GM23248 (cell line): ENCODE results near the gene TRAPPC12. TPM values are rescaled to one million over a fixed set of nuclear protein-coding genes. Genes with fewer than 3 reads are reported as not detected.
A peak's percentile ranks its signal among the peaks of the same experiment; 100 is the strongest.
"Not testable (repeated sequence)": the region's sequence is repeated elsewhere in the genome, so short reads cannot be mapped to it uniquely, and the experiment has no call there.

ENCODE experiments used
- DNase-seq: peaks from one replicate; pipeline ENCODE4 v3.0.0-alpha.2; 2015
- H2AFZ ChIP-seq: fragments of 200-600 bp; sonication (generic); 2 replicates; pipeline ENCODE4 v1.6.1; 2016; ENCODE audit warnings: antibody characterized with exemption
- H3F3A ChIP-seq: fragments of 200-600 bp; sonication (generic); 2 replicates; pipeline ENCODE4 v1.6.1; 2016; ENCODE audit warnings: mild to moderate bottlenecking, antibody characterized with exemption, mixed run types; ENCODE audit not compliant: insufficient read depth
- H3K27ac ChIP-seq: fragments of 200-600 bp; sonication (generic); 2 replicates; pipeline ENCODE4 v1.5.1; 2016; ENCODE audit warnings: mild to moderate bottlenecking
- H3K27me3 ChIP-seq: fragments of 200-600 bp; sonication (generic); replicated peaks from 2 replicates; pipeline ENCODE4 v1.6.1; 2016; ENCODE audit warnings: mild to moderate bottlenecking; ENCODE audit not compliant: insufficient read depth
- H3K36me3 ChIP-seq: fragments of 200-600 bp; sonication (generic); 2 replicates; pipeline ENCODE4 v1.6.1; 2016; ENCODE audit warnings: low read depth, mild to moderate bottlenecking
- H3K4me1 ChIP-seq: fragments of 200-600 bp; sonication (generic); 2 replicates; pipeline ENCODE4 v1.6.1; 2016; ENCODE audit warnings: mild to moderate bottlenecking; ENCODE audit not compliant: insufficient read depth
- H3K4me2 ChIP-seq: fragments of 200-600 bp; sonication (generic); one replicate; pipeline ENCODE4 v1.6.1; 2016; ENCODE audit warnings: mild to moderate bottlenecking; ENCODE audit not compliant: unreplicated experiment
- H3K4me3 ChIP-seq: fragments of 200-600 bp; sonication (generic); 2 replicates; pipeline ENCODE4 v1.5.1; 2016; ENCODE audit warnings: mild to moderate bottlenecking
- H3K79me2 ChIP-seq: fragments of 200-600 bp; sonication (generic); 2 replicates; pipeline ENCODE4 v1.6.1; 2016; ENCODE audit warnings: mild to moderate bottlenecking; ENCODE audit not compliant: insufficient read depth
- H3K9ac ChIP-seq: fragments of 200-600 bp; sonication (generic); 2 replicates; pipeline ENCODE4 v1.6.1; 2016; ENCODE audit warnings: mild to moderate bottlenecking
- H3K9me2 ChIP-seq: fragments of 200-600 bp; sonication (generic); 2 replicates; pipeline ENCODE4 v1.6.1; 2016; ENCODE audit warnings: mixed run types, mild to moderate bottlenecking, moderate library complexity; ENCODE audit not compliant: insufficient read depth
- H3K9me3 ChIP-seq: fragments of 200-600 bp; sonication (generic); one replicate; pipeline ENCODE4 v1.6.1; 2017; ENCODE audit warnings: low read depth
- H4K20me1 ChIP-seq: fragments of 200-600 bp; sonication (generic); 2 replicates; pipeline ENCODE4 v1.6.0; 2016; ENCODE audit not compliant: insufficient read depth
- EZH2 ChIP-seq: fragments of 200-600 bp; sonication (generic); IDR thresholded peaks from 2 replicates; pipeline ENCODE4 v1.6.1; 2018; ENCODE audit warnings: antibody characterized with exemption, mild to moderate bottlenecking; ENCODE audit not compliant: insufficient read depth, poor library complexity, severe bottlenecking
- EZH2phosphoT487 ChIP-seq: fragments of 200-600 bp; sonication (generic); IDR thresholded peaks from 2 replicates; pipeline ENCODE4 v1.6.1; 2018; ENCODE audit warnings: antibody characterized with exemption, moderate library complexity, mild to moderate bottlenecking, low read depth; ENCODE audit not compliant: insufficient read depth
- WGBS, 2 experiments: methylation state at CpG; one replicate each; pipeline ENCODE4 v1.1.6; 2015 to 2017; ENCODE audit warnings: low lambda C conversion rate in 2 of 2, low coverage in 1 of 2; ENCODE audit errors: missing lambda C conversion rate in 2 of 2; 5-methylcytosine and 5-hydroxymethylcytosine counted together
- in situ Hi-C: fragments of 300-500 bp; cut with MboI; formaldehyde crosslinking; loops from 2 replicates; pipeline ENCODE4 v1.15.0; 2020
- polyA plus RNA-seq: library from polyadenylated mRNA; unstranded; fragments of >200 nt; fragmentation: Nextera tagmentation; extraction: Ambion mirVana; gene quantifications from 2 replicates; pipeline ENCODE4 v1.2.1, GENCODE V29; 2016
- total RNA-seq: library from RNA; depleted of rRNA; stranded (reverse); fragments of >200 nt; shearing (Covaris generic); gene quantifications from 2 replicates; pipeline ENCODE4 v1.2.3, GENCODE V29; 2014

Gene TRAPPC12
- total and polyA plus RNA-seq, 2 experiments from 2014 or later = 29.3 to 48.1 TPM

DNA sequence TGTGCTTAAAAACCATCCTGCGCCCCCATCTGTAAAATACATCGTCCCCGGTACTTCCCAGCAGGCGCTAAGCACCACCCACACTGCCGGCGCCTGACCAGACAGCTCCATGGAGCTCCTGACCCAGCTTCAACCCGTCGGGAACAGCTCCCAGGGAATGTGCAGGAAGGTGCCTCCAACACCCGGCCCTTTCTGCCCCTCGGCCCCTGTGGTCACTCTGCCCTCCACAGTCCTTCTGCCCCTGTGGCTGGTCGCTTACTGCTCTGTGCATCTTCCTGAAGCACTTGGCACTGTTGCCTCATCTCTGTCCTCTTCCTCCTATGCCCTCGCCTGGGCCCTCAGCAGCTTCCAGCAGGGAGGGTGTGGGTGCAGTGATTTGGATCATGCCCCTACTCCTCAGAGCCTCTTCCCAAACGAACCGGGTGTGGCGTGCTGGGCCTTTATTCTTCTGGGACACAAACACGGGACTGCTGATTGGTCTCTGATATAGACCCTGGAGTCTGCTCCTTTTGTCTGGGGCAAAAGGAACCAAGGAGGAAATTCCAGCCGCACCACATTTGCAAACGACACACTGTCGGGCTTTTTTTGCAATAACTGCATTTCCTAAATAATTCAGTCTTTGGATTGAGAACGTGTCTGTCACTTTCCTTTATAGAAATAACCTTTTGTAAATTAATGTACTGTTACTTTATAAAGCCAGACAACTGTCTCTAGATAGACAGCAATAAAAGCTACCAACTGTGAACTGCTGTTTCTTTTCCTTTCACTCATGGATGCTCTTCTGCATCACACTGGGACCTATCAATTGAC is 73.9 kb downstream of the TRAPPC12 start:
- Histone ChIP-seq H3K79me2 (0 out of 2 replicates have a peak, but pooled peaks cover 4% of the 10 kb centered on the region), H3K27me3 (no peaks in the 10 kb centered on the region), H3K4me2 (no peak overlapping the region), H3K9me3 (no peaks in the 10 kb centered on the region), H3K27ac (no peak overlapping the region), H3F3A (no peaks in the 10 kb centered on the region), H3K9ac (no peak overlapping the region), H3K4me3 (no peak overlapping the region), H3K36me3 (no peaks in the 10 kb centered on the region; the same call in 1 of the 2 replicates), H2AFZ (no peak overlapping the region), H3K9me2 (no peaks in the 10 kb centered on the region), H4K20me1 (no peaks in the 10 kb centered on the region), H3K4me1 (no peaks in the 10 kb centered on the region)
- DNase-seq = peak; percentile 15
- no peak for TF ChIP-seq EZH2
- TF ChIP-seq EZH2phosphoT487 = no peak
- in situ Hi-C loops = no loop called here
- WGBS, 2 experiments = 50 to 56% methylated on average over 20 of the region's 20 CpGs

DNA sequence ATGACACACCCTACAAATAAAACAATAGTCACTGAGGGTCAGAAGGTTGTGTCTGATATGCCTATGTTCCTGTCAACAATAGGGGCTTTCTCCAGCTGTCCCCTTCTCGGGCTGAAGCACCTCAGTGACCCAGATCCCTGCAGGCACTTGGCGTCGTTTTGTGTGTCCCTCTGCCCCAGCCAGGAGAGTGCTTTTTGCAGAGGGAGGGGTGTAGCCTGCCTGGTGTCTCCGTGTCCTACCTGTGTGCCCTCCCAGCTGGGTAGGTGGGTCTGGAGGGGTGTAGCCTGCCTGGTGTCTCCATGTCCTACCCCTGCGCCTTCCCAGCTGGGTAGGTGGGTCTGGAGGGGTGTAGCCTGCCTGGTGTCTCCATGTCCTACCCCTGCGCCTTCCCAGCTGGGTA is 74.5 kb downstream of the TRAPPC12 start:
- H3K4me3 ChIP-seq, H3K9me2 ChIP-seq, in situ Hi-C loops, H2AFZ ChIP-seq, H3K9ac ChIP-seq, H3K4me2 ChIP-seq, H3K4me1 ChIP-seq, H3K27ac ChIP-seq, H4K20me1 ChIP-seq, H3K36me3 ChIP-seq, H3K9me3 ChIP-seq, DNase-seq, H3K27me3 ChIP-seq, H3K79me2 ChIP-seq, H3F3A ChIP-seq: not testable (repeated sequence)
- 87 to 92% methylated on average over 5 to 6 of the region's 6 CpGs for WGBS, 2 experiments

DNA sequence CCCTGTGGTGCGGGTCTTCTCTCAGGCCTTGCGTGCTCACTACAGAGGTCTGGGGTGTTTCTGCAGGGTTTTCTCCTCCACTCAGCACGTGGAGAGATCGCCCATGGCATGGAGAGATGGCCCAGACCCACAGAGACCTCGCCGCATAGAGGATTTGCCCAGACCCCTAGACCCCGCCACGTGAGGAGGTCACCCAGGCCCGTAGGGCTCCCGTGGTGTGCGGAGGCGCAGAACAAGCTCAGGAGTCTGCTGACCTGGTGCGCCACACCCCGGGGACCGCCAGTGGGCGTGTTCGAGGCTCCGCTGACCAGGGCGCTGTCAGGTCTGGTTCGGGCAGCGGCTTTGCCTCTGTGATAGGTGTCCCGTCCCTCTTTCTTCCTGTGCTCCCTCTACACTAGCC is 75.3 kb downstream of the TRAPPC12 start:
- H2AFZ ChIP-seq = no peak overlapping the region
- no peaks in the 10 kb centered on the region for H3K9me2 ChIP-seq
- DNase-seq = no peak
- TF ChIP-seq EZH2 (no peak), EZH2phosphoT487 (no peak)
- in situ Hi-C loops = no loop called here
- no peak overlapping the region for H3K9ac ChIP-seq
- H3K27ac ChIP-seq = no peak overlapping the region
- H4K20me1 ChIP-seq = no peaks in the 10 kb centered on the region
- no peaks in the 10 kb centered on the region for H3K9me3 ChIP-seq
- no peaks in the 10 kb centered on the region for H3F3A ChIP-seq
- no peaks in the 10 kb centered on the region for H3K27me3 ChIP-seq
- H3K4me2 ChIP-seq = no peak overlapping the region
- WGBS, 2 experiments = 93 to 95% methylated on average over 22 of the region's 22 CpGs
- 0 out of 2 replicates have a peak, but pooled peaks cover 4% of the 10 kb centered on the region for H3K79me2 ChIP-seq
- no peaks in the 10 kb centered on the region; the same call in 1 of the 2 replicates for H3K36me3 ChIP-seq
- no peaks in the 10 kb centered on the region for H3K4me1 ChIP-seq
- H3K4me3 ChIP-seq = no peak overlapping the region

DNA sequence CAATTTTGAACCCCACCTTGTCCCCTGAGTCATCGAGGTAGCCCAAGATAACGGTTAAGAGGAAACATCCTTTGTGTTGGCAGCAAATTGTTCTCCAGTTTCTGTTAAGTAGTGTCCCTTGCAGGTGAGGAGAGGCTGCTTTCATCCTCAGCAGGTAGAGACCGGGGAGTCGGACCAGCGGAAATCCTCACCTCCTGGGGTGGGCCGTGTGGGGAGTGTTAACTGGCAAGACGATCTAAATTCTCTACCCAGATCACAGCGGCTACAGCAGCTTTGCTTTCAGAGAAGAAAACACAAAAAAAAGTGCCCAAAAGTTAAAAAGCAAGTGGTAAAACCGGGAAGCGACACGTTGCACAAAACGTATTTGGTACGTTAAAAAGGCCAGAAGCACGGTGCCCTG is 76.6 kb downstream of the TRAPPC12 start:
- H3F3A ChIP-seq = no peaks in the 10 kb centered on the region
- in situ Hi-C loops = no loop called here

More for the DNA sequence above, 76.6 kb downstream of the TRAPPC12 start:
- Histone ChIP-seq H3K4me1 (no peaks in the 10 kb centered on the region), H3K36me3 (no peaks in the 10 kb centered on the region), H2AFZ (no peak overlapping the region), H3K4me2 (no peak overlapping the region), H3K79me2 (0 out of 2 replicates have a peak, but pooled peaks cover 3% of the 10 kb centered on the region), H3K9me2 (no peaks in the 10 kb centered on the region), H4K20me1 (no peaks in the 10 kb centered on the region), H3K9ac (no peak overlapping the region), H3K27ac (no peak overlapping the region), H3K27me3 (no peaks in the 10 kb centered on the region), H3K9me3 (no peaks in the 10 kb centered on the region), H3K4me3 (no peak overlapping the region)
- no peak for TF ChIP-seq EZH2phosphoT487
- no peak for TF ChIP-seq EZH2
- DNase-seq = no peak
- 94 to 96% methylated on average over 14 of the region's 14 CpGs for whole genome bisulfite sequencing, 2 experiments
